ENCODE measurements around the gene TAF12.
"Not testable (repeated sequence)": the region's sequence is repeated elsewhere in the genome, so short reads cannot be mapped to it uniquely, and the experiment has no call there.

The TAF12 gene

GRCh38 chr1:28642847-28643635 is at the start of gene TAF12:
Gene TAF12 (minus strand): TSS chr1:28643067. CDS start chr1:28622081, 20,986 bp downstream.
- in situ Hi-C loops (cut with HindIII; ENCODE audit: low sequenced_read_pairs), result no loop called here

GRCh38 chr1:28691627-28692026 is 48.8 kb upstream of the TAF12 start:
- in situ Hi-C loops (cut with HindIII; ENCODE audit: low sequenced_read_pairs), result not testable (repeated sequence)

- in situ Hi-C loops (cut with HindIII; ENCODE audit: low sequenced_read_pairs), result no loop called here
Measured at GRCh38 chr1:28684937-28685336, 42.1 kb upstream of the TAF12 start.

GRCh38 chr1:28682840-28683239 is 40.0 kb upstream of the TAF12 start:
- in situ Hi-C loops (cut with HindIII; ENCODE audit: low sequenced_read_pairs), result no loop called here

- in situ Hi-C loops (cut with HindIII; ENCODE audit: low sequenced_read_pairs), result no loop called here
Measured at GRCh38 chr1:28680151-28680550, 37.3 kb upstream of the TAF12 start.

- in situ Hi-C loops (cut with HindIII; ENCODE audit: low sequenced_read_pairs), result no loop called here
Measured at GRCh38 chr1:28675924-28676257, 33.0 kb upstream of the TAF12 start.

GRCh38 chr1:28672971-28673370 is 30.1 kb upstream of the TAF12 start:
- in situ Hi-C loops (cut with HindIII; ENCODE audit: low sequenced_read_pairs), result not testable (repeated sequence)

- in situ Hi-C loops (cut with HindIII; ENCODE audit: low sequenced_read_pairs), result no loop called here
Measured at GRCh38 chr1:28671254-28671780, 28.4 kb upstream of the TAF12 start.

- in situ Hi-C loops (cut with HindIII; ENCODE audit: low sequenced_read_pairs), result no loop called here
Measured at GRCh38 chr1:28668956-28669723, 26.3 kb upstream of the TAF12 start.

- in situ Hi-C loops (cut with HindIII; ENCODE audit: low sequenced_read_pairs), result no loop called here
Measured at GRCh38 chr1:28668191-28668955, 25.5 kb upstream of the TAF12 start, which contains the start of gene GMEB1. Gene GMEB1 (plus strand): TSS chr1:28668784. CDS start chr1:28683613, 14,829 bp downstream.

GRCh38 chr1:28666806-28667205 is 23.9 kb upstream of the TAF12 start:
- in situ Hi-C loops (cut with HindIII; ENCODE audit: low sequenced_read_pairs), result no loop called here

- in situ Hi-C loops (cut with HindIII; ENCODE audit: low sequenced_read_pairs), result no loop called here
Measured at GRCh38 chr1:28663871-28664470, 21.1 kb upstream of the TAF12 start.

GRCh38 chr1:28656335-28656734 is 13.5 kb upstream of the TAF12 start:
- in situ Hi-C loops (cut with HindIII; ENCODE audit: low sequenced_read_pairs), result no loop called here

GRCh38 chr1:28655448-28656311 is 12.8 kb upstream of the TAF12 start:
- in situ Hi-C loops (cut with HindIII; ENCODE audit: low sequenced_read_pairs), result not testable (repeated sequence)

- in situ Hi-C loops (cut with HindIII; ENCODE audit: low sequenced_read_pairs), result not testable (repeated sequence)
Measured at GRCh38 chr1:28653870-28654269, 11.0 kb upstream of the TAF12 start.

GRCh38 chr1:28653063-28653462 is 10.2 kb upstream of the TAF12 start:
- in situ Hi-C loops (cut with HindIII; ENCODE audit: low sequenced_read_pairs), result not testable (repeated sequence)

- in situ Hi-C loops (cut with HindIII; ENCODE audit: low sequenced_read_pairs), result no loop called here
Measured at GRCh38 chr1:28648474-28649198, 5.8 kb upstream of the TAF12 start, which contains the start of gene RNU11. Gene RNU11 (plus strand): TSS chr1:28648600.

- in situ Hi-C loops (cut with HindIII; ENCODE audit: low sequenced_read_pairs), result no loop called here
Measured at GRCh38 chr1:28648008-28648473, 5.2 kb upstream of the TAF12 start.

GRCh38 chr1:28646040-28646439 is 3.2 kb upstream of the TAF12 start:
- in situ Hi-C loops (cut with HindIII; ENCODE audit: low sequenced_read_pairs), result no loop called here

All from DLD1 (cell line).